ENCODE data around the gene PRKCQ.

DNA sequence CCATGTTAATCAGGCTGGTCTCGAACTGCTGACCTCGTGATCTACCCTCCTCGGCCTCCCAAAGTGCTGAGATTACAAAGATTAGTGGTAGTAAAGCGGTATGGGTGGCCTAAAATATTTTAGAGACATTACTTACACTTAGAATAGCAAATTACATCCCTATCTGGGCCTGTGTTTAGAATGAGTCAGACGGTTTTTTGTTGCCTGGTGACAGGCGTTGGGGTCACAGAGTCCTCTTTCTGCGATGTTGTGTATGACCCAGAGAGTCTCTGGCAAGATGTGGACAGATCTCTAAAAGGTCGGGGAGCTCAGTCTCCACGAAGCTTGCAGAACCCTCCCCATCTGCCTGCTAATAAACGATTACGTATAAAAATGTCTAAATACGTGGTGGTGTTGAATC, 39.6 kb upstream of the PRKCQ start:
- TF ChIP-seq, protein P1, sequence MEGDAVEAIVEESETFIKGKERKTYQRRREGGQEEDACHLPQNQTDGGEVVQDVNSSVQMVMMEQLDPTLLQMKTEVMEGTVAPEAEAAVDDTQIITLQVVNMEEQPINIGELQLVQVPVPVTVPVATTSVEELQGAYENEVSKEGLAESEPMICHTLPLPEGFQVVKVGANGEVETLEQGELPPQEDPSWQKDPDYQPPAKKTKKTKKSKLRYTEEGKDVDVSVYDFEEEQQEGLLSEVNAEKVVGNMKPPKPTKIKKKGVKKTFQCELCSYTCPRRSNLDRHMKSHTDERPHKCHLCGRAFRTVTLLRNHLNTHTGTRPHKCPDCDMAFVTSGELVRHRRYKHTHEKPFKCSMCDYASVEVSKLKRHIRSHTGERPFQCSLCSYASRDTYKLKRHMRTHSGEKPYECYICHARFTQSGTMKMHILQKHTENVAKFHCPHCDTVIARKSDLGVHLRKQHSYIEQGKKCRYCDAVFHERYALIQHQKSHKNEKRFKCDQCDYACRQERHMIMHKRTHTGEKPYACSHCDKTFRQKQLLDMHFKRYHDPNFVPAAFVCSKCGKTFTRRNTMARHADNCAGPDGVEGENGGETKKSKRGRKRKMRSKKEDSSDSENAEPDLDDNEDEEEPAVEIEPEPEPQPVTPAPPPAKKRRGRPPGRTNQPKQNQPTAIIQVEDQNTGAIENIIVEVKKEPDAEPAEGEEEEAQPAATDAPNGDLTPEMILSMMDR (IDR thresholded peaks at IDR 0.05; ENCODE audit: insufficient read depth, low read length, poor library complexity, severe bottlenecking): no peak
- TF ChIP-seq EZH2phosphoT487 (conservative IDR thresholded peaks at IDR 0.05; ENCODE audit: low read length): no peak
